NCI-H1436 treated with DMSO at 0.1 percent for 48 hours (cell line): ENCODE data around the gene ACTN3.
"Not testable (repeated sequence)": the region's sequence is repeated elsewhere in the genome, so short reads cannot be mapped to it uniquely, and the experiment has no call there.

Experiments
- DNase-seq: peaks from one replicate; lab custom pipeline; 2025; lab: John Stamatoyannopoulos, UW

Gene ACTN3

GRCh38 chr11:66600631-66601233, 54.0 kb downstream of the ACTN3 start:
- DNase-seq = no peak

DNA sequence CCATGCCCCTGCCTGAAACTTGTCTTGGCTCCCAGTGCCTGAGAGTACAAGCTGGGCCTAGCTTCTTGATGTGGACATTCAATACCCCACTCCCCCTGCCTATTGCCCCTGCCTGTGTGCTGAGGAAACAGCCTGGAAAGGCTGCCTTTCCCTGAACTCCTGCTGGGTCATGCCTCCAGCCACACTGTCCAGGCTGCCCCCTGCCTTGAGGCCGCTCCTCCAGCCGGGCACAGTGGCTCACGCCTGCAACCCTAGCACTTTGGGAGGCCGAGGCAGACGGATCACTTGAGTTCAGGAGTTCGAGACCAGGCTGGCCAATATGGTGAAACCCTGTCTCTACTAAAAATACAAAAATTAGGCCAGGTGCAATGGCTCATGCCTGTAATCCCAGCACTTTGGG, 56.4 kb downstream of the ACTN3 start:
- DNase-seq = no peak

- DNase-seq = no peak
Measured at GRCh38 chr11:66604155-66604554, 57.5 kb downstream of the ACTN3 start.

DNA sequence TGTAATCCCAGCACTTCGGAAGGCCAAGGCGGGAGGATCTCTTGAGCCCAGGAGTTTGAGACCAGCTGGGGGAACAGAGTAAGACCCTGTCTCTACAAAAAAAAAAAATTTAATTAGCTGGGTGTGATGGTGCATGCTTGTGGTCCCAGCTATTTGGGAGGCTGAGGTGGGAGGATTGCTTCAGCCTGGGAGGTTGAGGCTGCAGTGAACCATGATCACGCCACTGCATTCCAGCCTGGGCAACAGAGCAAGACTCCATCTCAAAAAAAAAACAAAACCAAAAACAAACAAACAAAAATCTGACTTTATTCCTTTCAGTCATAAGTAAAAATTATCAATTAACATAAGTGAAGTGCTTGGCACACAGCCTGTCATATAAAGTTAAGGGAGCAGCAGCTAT, 59.9 kb downstream of the ACTN3 start:
- not testable (repeated sequence) for DNase-seq

- no peak for DNase-seq
Measured at GRCh38 chr11:66607126-66607834, 60.6 kb downstream of the ACTN3 start.

DNA sequence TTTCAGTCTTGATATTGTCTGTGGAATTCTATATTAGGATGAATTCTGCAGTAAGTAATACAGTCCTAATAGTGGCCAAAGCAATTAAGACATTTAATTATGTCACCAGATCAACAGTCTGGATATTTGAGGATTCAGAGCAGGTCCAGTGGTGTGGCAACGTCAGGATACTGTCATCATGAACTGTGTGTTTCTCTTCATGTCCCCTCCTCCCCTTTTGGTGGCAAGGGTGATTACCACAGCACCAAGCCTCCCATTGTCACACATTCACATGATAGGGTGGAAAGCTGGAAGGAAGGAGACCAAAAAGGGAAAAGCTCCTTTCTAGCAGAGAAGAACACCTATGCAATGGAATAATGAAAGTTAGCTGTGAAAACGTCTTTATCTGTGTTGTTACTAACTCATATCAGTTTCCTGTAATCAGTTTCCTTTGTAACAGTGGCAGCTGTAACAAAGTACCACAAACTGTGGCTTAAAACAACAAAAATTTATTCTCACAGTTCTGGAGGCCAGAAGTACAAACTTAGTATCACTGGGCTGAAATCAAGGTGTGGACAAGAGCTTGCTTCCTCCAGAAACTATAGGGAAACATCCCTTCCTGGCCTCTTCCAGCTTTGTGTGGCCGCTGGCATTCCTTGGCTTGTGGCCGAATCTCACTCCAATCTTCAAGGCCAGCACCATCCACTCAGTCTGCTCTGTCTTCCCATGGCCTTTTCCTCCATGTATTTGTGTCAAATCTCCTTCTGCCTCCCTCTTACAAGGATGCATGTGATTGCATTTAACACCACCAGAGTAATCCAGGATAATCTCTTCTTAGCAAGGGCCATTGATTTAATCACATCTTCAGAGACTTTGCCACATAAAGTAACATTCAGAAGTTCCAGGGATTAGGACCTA, 63.3 kb downstream of the ACTN3 start:
- DNase-seq = no peak

- no peak for DNase-seq
Measured at GRCh38 chr11:66612458-66612857, 65.8 kb downstream of the ACTN3 start.
